22Rv1 (cell line): Measurements from ENCODE around the gene NRXN3.

Experiments
- H3K27ac ChIP-seq: fragments of 450-650 bp; 2 replicates; pipeline ENCODE4 v1.5.1; 2017
- CTCF ChIP-seq: fragments of 450-650 bp; IDR thresholded peaks from 2 replicates; pipeline ENCODE4 v1.5.1; 2017; ENCODE audit warnings: mild to moderate bottlenecking
- ZFX ChIP-seq: fragments of 450-650 bp; IDR thresholded peaks from 2 replicates; pipeline ENCODE4 v1.6.1; 2017; ENCODE audit warnings: antibody characterized with exemption, borderline replicate concordance

The NRXN3 gene

GRCh38 chr14:79491161-79491560 lies 1321.0 kb downstream of the NRXN3 start:
- no peak overlapping the region for H3K27ac ChIP-seq
- no peak for TF ChIP-seq CTCF

- H3K27ac ChIP-seq = no peak overlapping the region
- TF ChIP-seq ZFX (no peak), CTCF (no peak)
Observed at GRCh38 chr14:79493081-79493645, 1323.0 kb downstream of the NRXN3 start.

- TF ChIP-seq CTCF = no peak
- no peak for TF ChIP-seq ZFX
- H3K27ac ChIP-seq = no peak overlapping the region
Observed at GRCh38 chr14:79496701-79497100, 1326.5 kb downstream of the NRXN3 start.

- no peak overlapping the region for H3K27ac ChIP-seq
- no peak for TF ChIP-seq CTCF
- TF ChIP-seq ZFX = no peak
Observed at GRCh38 chr14:79500489-79500888, 1330.3 kb downstream of the NRXN3 start.

GRCh38 chr14:79502136-79502750 lies 1332.1 kb downstream of the NRXN3 start:
- TF ChIP-seq CTCF (no peak), ZFX (no peak)

GRCh38 chr14:79502751-79503148 lies 1332.6 kb downstream of the NRXN3 start:
- no peak for TF ChIP-seq CTCF
- no peak for TF ChIP-seq ZFX
- H3K27ac ChIP-seq = no peak overlapping the region

More at GRCh38 chr14:79502136-79502750, 1332.1 kb downstream of the NRXN3 start:
- H3K27ac ChIP-seq = no peak overlapping the region

GRCh38 chr14:79510659-79511058 lies 1340.5 kb downstream of the NRXN3 start:
- TF ChIP-seq CTCF = no peak
- no peak for TF ChIP-seq ZFX
- H3K27ac ChIP-seq = no peak overlapping the region
